Ovary (tissue), 3 donors: ENCODE results near the gene BCKDK.

Experiments used
- CTCF ChIP-seq, 3 donors: fragments of 450-650 bp in 2 of 3; fragments of 200-600 bp in 1 of 3; IDR thresholded peaks; one replicate each; pipeline versions ENCODE4 v1.5.1 to v1.8.0; 2016 to 2022; ENCODE audit warnings: antibody characterized with exemption in 3 of 3, mild to moderate bottlenecking in 1 of 3
- EP300 ChIP-seq: sonication (generic); formaldehyde crosslinking; IDR thresholded peaks from one replicate; pipeline ENCODE4 v1.6.1; 2017; ENCODE audit warnings: antibody characterized with exemption
- POLR2A ChIP-seq: fragments of 450-650 bp; IDR thresholded peaks from one replicate; pipeline ENCODE4 v1.6.1; 2017; ENCODE audit warnings: antibody characterized with exemption, mild to moderate bottlenecking, moderate library complexity
- donor health status: DM: no; HTN: no; CAD: no.

GRCh38 chr16:31117384-31118222, 9.4 kb downstream of the BCKDK start, which contains the start of gene KAT8:
- TF ChIP-seq CTCF (IDR thresholded peaks at IDR 0.05) (peak in 1 of 3 donors; percentile 16), POLR2A (peak; percentile 99), EP300 (peak; percentile 32)
